Stomach (tissue), 9 donors: ENCODE results near the gene SMIM29. TPM values are rescaled to one million over a fixed set of nuclear protein-coding genes. Genes with fewer than 3 reads are reported as not detected.

Source experiments
- DNase-seq, 2 donors: peaks; one replicate each; pipeline versions ENCODE4 v3.0.0 to v3.0.0-alpha.2; 2013 to 2019
- H3K27ac ChIP-seq, 5 donors: fragments of 200-600 bp in 4 of 5; sonication (generic) in 4 of 5; one replicate each; pipeline ENCODE4 v1.5.1; 2013 to 2019; ENCODE audit warnings: mild to moderate bottlenecking in 1 of 5, moderate library complexity in 1 of 5
- H3K27me3 ChIP-seq, 3 donors: fragments of 200-600 bp; sonication (generic); one replicate each; pipeline ENCODE4 v1.5.1; 2017 to 2019; ENCODE audit warnings: mixed run types in 1 of 3
- H3K36me3 ChIP-seq, 4 donors: fragments of 200-600 bp; sonication (generic); 1 replicate in 3 of 4; 2 replicates in 1 of 4; pipeline ENCODE4 v1.5.1; 2016 to 2019
- H3K4me1 ChIP-seq, 4 donors: fragments of 200-600 bp; sonication (generic); one replicate each; pipeline ENCODE4 v1.5.1; 2016 to 2019
- H3K4me3 ChIP-seq, 4 donors: fragments of 200-600 bp; sonication (generic) in 3 of 4; one replicate each; pipeline ENCODE4 v1.5.1; 2016 to 2019; ENCODE audit warnings: mild to moderate bottlenecking in 1 of 4
- H3K9me3 ChIP-seq, 4 donors: fragments of 200-600 bp; sonication (generic); one replicate each; pipeline ENCODE4 v1.5.1; 2016 to 2019
- EP300 ChIP-seq: sonication (generic); formaldehyde crosslinking; IDR thresholded peaks from one replicate; pipeline ENCODE4 v1.6.1; 2017; ENCODE audit warnings: antibody characterized with exemption
- POLR2A ChIP-seq, 4 donors: fragments of 450-650 bp; IDR thresholded peaks; one replicate each; pipeline ENCODE4 v1.6.1; 2016; ENCODE audit warnings: antibody characterized with exemption in 4 of 4, control low read depth in 2 of 4, mild to moderate bottlenecking in 1 of 4, moderate library complexity in 1 of 4
- POLR2AphosphoS5 ChIP-seq, 3 donors: sonication (generic); formaldehyde crosslinking; IDR thresholded peaks; one replicate each; pipeline ENCODE4 v1.6.1; 2016; ENCODE audit warnings: antibody characterized with exemption in 3 of 3
- WGBS, 5 donors: extraction: QIAGEN DNeasy Blood & Tissue Kit in 3 of 5; methylation state at CpG; one replicate each; pipeline versions ENCODE4 v1.1.5 to v1.1.7; 2013 to 2018; 5-methylcytosine and 5-hydroxymethylcytosine counted together
- intact Hi-C: fragments of 100-400 bp; cut with DNase I; formaldehyde crosslinking; loops from one replicate; pipeline ENCODE4 v1.15.1; 2023; ENCODE audit warnings: low total_unique reads
- polyA plus RNA-seq, 3 donors: library from polyadenylated mRNA; stranded (reverse); fragments of 200-250 nt; gene quantifications; one replicate each; pipeline ENCODE4 v1.2.3, GENCODE V29; 2013
- total RNA-seq, 5 donors: library from RNA; depleted of rRNA; stranded (reverse); fragments of >200 nt; gene quantifications; one replicate each; pipeline versions ENCODE4 v1.1.0 to v1.2.3, GENCODE V29; 2014 to 2016
- TF ChIP-seq, protein P1 (sequence below), 7 experiments: fragments of 450-650 bp in 4 of 7; fragments of 200-600 bp in 3 of 7; sonication (generic) in 3 of 7; IDR thresholded peaks; one replicate each; pipeline ENCODE4 v1.5.1; 2016 to 2019; ENCODE audit warnings: antibody characterized with exemption in 7 of 7, control low read depth in 2 of 7, mild to moderate bottlenecking in 1 of 7
- donor health status: healthy with polysubstance abuse.
- donor health status: Bipolar disorder and iron deficiency.
- donor health status: healthy.

SMIM29 gene
- total and polyA plus RNA-seq, 8 donors: 2.8 to 49.1 (median 26.7) TPM

DNA sequence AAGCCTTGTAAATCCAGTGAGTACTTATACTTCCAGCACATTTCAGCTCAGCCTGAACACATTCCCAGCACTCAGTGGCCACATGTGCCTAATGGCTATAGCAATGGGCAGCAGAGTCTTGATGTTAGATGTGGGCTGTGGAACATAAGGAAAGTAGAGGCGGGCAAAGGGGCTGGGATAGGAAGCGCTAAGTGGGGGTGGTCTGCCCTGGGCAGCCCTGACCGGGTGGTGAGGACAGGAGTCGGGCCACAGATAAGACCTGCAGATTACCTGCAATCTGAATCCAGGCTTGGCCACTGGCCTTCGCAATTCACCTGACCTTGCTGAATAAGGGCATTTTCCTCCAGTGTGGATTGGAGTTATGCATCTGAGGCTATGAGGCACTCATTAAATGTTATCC, 23.3 kb downstream of the SMIM29 start:
- H3K9me3 ChIP-seq: no peaks in the 10 kb centered on the region
- H3K36me3 ChIP-seq: no peaks in the 10 kb centered on the region
- TF ChIP-seq POLR2A (IDR thresholded peaks at IDR 0.05) (no peak), POLR2AphosphoS5 (IDR thresholded peaks at IDR 0.05) (no peak), EP300 (no peak)
- TF ChIP-seq, protein P1, sequence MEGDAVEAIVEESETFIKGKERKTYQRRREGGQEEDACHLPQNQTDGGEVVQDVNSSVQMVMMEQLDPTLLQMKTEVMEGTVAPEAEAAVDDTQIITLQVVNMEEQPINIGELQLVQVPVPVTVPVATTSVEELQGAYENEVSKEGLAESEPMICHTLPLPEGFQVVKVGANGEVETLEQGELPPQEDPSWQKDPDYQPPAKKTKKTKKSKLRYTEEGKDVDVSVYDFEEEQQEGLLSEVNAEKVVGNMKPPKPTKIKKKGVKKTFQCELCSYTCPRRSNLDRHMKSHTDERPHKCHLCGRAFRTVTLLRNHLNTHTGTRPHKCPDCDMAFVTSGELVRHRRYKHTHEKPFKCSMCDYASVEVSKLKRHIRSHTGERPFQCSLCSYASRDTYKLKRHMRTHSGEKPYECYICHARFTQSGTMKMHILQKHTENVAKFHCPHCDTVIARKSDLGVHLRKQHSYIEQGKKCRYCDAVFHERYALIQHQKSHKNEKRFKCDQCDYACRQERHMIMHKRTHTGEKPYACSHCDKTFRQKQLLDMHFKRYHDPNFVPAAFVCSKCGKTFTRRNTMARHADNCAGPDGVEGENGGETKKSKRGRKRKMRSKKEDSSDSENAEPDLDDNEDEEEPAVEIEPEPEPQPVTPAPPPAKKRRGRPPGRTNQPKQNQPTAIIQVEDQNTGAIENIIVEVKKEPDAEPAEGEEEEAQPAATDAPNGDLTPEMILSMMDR (IDR thresholded peaks at IDR 0.05): no peak
- H3K27ac ChIP-seq: peak overlapping the region in 1 of 5 donors; percentile 8
- intact Hi-C loops: no loop called here
- WGBS, 5 donors: 64 to 83% (median 76%) methylated on average over 5 of the region's 5 CpGs
- DNase-seq: no peak
- no peaks in the 10 kb centered on the region for H3K27me3 ChIP-seq
- H3K4me3 ChIP-seq: no peak overlapping the region
- H3K4me1 ChIP-seq: peaks cover 12 to 32% (median 15%) of the 10 kb centered on the region in 4 donors

DNA sequence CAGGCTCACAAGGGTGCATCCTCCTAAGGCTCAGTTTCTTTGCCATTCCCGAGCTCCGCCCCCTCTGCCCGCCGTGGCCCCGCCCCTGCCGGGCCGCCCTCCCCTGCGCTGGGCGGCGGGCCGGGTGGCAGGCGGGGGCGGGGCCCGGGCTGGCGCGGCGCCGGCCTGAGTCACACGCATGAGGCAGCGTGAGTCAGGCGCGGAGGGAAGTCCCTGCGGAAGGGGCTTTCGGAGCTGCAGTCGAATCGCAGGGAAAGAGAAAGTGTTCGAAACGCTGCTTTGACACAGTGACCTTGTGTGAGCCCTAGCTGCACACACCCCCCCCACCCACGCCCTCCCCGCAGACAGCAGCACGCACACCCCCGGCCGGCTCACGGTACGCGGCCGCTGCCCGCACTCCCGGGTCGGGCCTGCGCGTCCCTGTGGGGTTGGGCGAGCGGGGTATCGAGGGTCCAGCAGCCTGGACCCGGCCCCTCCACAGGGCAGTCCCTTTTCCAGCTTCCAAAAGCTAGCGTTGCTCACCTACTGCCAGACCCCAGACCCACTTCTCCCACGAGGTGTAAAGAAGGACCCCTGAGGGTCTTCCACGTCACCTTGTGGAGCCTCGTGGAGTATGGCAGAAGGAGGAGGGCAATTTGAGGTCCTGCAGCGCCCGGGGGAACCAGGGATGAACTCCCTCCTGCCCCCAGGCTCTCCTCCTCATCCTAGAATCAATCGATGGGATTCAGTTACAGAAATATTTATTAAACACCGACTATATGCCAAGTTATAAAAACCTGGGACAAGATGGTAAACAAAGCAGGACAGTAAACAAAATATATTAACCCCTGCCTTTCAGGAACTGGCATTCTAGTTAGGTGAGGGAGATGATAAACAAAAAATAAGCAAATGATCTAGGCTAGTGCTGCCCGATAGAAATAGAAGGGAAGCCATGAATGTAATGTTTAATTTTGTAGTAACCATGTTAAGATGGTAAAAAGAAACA, 24.6 kb downstream of the SMIM29 start:
- peak; percentile 95 to 97 for DNase-seq
- WGBS, 5 donors: 2 to 3% (median 2%) methylated on average over 23 to 55 of the region's 55 CpGs
- Histone ChIP-seq H3K9me3 (no peaks in the 10 kb centered on the region), H3K27me3 (no peaks in the 10 kb centered on the region), H3K36me3 (no peaks in the 10 kb centered on the region), H3K4me1 (peaks cover 12 to 32% (median 15%) of the 10 kb centered on the region in 4 donors), H3K4me3 (peak overlapping the region; percentile 52 to 70 (median 62)), H3K27ac (peak overlapping the region; percentile 81 to 97 (median 96))
- no peak for TF ChIP-seq POLR2A (IDR thresholded peaks at IDR 0.05)
- TF ChIP-seq POLR2AphosphoS5 (IDR thresholded peaks at IDR 0.05): peak; percentile 88 to 96 (median 95)
- intact Hi-C loops: no loop called here

DNA sequence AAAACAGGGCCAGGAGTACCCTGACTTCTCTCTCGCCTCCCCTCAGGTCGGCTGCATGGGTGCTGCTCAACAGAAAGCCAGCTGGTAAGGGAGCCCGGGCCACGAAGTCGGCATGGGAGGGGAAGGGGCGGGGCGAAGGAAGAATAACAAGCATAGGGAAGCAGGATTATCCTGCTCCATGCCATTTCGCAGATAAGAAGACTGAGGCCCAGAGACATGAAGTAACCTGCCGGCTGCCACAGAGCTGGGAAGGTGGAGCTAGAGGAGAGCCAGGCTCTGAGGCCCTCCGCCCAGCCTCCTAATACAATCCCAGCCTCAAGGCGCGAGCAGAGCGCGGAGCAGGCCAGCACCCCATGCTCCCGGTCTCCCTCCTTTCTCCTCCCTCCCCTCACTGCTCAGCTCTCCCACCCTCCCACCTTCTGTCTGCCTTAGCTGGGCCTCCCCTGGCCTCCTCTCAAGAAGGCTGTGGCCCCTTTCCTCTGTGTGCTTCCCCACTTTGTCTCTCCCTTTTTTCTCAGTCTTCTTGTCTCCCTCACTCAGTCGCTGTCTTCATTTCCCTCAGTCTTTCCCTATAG, 25.3 kb downstream of the SMIM29 start:
- Histone ChIP-seq H3K27ac (peak overlapping the region; percentile 45 to 97 (median 93)), H3K36me3 (no peaks in the 10 kb centered on the region), H3K9me3 (no peaks in the 10 kb centered on the region), H3K27me3 (no peaks in the 10 kb centered on the region), H3K4me3 (peak overlapping the region; percentile 32 to 70 (median 50)), H3K4me1 (peaks cover 12 to 32% (median 15%) of the 10 kb centered on the region in 4 donors)
- no peak for TF ChIP-seq EP300
- no peak for TF ChIP-seq POLR2AphosphoS5 (IDR thresholded peaks at IDR 0.05)
- TF ChIP-seq, protein P1 (IDR thresholded peaks at IDR 0.05): no peak
- no peak for TF ChIP-seq POLR2A (IDR thresholded peaks at IDR 0.05)
- intact Hi-C loops: no loop called here
- WGBS, 5 donors: 19 to 28% (median 21%) methylated on average over 13 to 16 of the region's 16 CpGs
- no peak for DNase-seq

DNA sequence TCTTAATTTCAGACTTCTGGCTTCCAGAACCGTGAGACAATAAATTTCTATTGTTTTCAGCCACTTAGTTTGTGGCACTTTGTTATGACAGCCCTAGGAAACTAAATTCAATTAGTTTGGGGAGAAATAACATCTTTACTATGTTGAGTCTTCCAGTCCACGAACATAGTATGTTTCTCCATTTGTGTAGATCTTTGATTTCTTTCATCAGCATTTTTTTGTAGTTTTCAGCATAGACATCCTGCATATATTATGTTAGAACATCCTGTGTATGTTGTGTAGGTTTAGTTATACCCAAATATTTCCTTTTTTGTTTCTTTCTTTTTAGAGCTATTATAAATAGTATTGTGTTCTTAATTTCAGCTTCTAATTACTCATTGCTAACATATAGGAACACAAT, 30.1 kb downstream of the SMIM29 start:
- Histone ChIP-seq H3K9me3 (no peaks in the 10 kb centered on the region), H3K4me1 (peaks cover 5 to 9% (median 7%) of the 10 kb centered on the region in 4 donors), H3K27me3 (no peaks in the 10 kb centered on the region), H3K36me3 (no peaks in the 10 kb centered on the region), H3K27ac (no peak overlapping the region), H3K4me3 (no peak overlapping the region)
- TF ChIP-seq EP300 (no peak), POLR2AphosphoS5 (IDR thresholded peaks at IDR 0.05) (no peak), POLR2A (IDR thresholded peaks at IDR 0.05) (no peak)
- TF ChIP-seq, protein P1 (IDR thresholded peaks at IDR 0.05): no peak
- intact Hi-C loops: no loop called here
- DNase-seq: no peak
- 60 to 75% (median 70%) methylated on average over 2 of the region's 2 CpGs for WGBS, 5 donors
